Ovary (tissue), 3 donors: ENCODE measurements around the gene TNKS1BP1.

Experiments used
- CTCF ChIP-seq, 3 donors: fragments of 450-650 bp in 2 of 3; fragments of 200-600 bp in 1 of 3; IDR thresholded peaks; one replicate each; pipeline versions ENCODE4 v1.5.1 to v1.8.0; 2016 to 2022; ENCODE audit warnings: antibody characterized with exemption in 3 of 3, mild to moderate bottlenecking in 1 of 3
- EP300 ChIP-seq: sonication (generic); formaldehyde crosslinking; IDR thresholded peaks from one replicate; pipeline ENCODE4 v1.6.1; 2017; ENCODE audit warnings: antibody characterized with exemption
- POLR2A ChIP-seq: fragments of 450-650 bp; IDR thresholded peaks from one replicate; pipeline ENCODE4 v1.6.1; 2017; ENCODE audit warnings: antibody characterized with exemption, mild to moderate bottlenecking, moderate library complexity
- donor health status: DM: no; HTN: no; CAD: no.

DNA sequence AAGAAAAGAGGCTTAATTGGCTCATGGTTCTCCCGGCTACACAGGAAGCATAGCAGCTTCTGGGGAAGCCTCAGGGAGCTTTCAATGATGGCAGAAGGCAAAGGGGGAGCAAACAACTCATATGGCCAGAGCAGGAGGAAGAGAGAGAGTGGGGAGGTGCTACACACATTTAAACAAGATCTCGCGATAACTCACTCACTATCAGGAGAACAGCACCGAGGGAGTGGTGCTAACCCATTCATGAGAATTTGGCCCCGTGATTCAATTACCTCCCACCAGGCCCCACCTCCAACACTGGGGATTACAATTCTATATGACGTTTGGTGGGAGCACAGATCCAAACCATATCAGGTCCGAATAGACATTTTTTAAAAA lies 46.0 kb downstream of the TNKS1BP1 start:
- TF ChIP-seq CTCF (IDR thresholded peaks at IDR 0.05) (no peak), POLR2A (no peak), EP300 (no peak)
